ENCODE data around the gene CAMKV.
A peak's percentile ranks its signal among the peaks of the same experiment; 100 is the strongest.

Gene CAMKV

DNA sequence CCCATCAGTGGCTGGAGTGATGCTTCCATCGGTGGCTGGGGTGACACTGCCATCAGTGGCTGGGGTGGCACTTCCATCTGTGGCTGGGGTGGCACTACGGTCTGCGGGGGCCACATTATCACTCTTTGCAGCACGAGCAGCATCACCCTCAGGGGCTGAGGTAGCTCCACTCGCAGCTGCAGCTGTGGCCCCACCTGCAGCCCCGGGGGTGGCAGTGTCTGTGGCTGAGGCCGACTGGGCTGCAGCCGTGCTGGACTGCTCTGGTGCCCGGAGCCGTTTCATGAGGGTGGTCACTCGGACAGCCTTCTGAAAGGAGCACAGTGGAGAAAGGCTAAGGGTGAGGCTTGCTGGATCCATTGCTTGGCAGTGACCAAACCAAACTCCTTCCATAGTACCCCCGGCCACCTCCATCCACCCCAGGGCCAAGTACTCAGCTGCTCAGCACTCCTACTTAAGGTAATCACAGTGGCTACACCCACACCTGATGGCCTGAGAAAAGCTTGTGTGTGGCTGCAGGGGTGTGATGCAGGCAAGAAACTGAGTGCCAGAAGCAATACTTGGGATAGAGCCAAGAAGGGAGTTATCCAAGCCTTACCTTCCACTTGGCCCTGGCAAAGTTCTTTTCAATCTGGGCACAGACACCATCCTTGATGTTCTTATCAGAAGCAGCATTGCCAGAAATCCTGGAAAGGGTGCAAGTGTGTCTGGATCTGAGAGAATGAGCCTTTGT lies 10.0 kb downstream of the CAMKV start:
- Histone ChIP-seq H3K4me3 (ENCODE audit: low read depth in 1 of 2, low read length in 1 of 2) (no peak overlapping the region), H3K9me3 (no peaks in the 10 kb centered on the region), H3K27ac (no peak overlapping the region), H3K27me3 (peaks cover 21% of the 10 kb centered on the region), H3K4me1 (ENCODE audit: control insufficient read depth in 1 of 2, insufficient read depth in 1 of 2, low read depth in 1 of 2, low read length in 1 of 2) (peaks cover 12 to 14% of the 10 kb centered on the region in 2 experiments), H3K36me3 (no peaks in the 10 kb centered on the region)
- TF ChIP-seq, protein P1, sequence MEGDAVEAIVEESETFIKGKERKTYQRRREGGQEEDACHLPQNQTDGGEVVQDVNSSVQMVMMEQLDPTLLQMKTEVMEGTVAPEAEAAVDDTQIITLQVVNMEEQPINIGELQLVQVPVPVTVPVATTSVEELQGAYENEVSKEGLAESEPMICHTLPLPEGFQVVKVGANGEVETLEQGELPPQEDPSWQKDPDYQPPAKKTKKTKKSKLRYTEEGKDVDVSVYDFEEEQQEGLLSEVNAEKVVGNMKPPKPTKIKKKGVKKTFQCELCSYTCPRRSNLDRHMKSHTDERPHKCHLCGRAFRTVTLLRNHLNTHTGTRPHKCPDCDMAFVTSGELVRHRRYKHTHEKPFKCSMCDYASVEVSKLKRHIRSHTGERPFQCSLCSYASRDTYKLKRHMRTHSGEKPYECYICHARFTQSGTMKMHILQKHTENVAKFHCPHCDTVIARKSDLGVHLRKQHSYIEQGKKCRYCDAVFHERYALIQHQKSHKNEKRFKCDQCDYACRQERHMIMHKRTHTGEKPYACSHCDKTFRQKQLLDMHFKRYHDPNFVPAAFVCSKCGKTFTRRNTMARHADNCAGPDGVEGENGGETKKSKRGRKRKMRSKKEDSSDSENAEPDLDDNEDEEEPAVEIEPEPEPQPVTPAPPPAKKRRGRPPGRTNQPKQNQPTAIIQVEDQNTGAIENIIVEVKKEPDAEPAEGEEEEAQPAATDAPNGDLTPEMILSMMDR (IDR thresholded peaks at IDR 0.05), result no peak

DNA sequence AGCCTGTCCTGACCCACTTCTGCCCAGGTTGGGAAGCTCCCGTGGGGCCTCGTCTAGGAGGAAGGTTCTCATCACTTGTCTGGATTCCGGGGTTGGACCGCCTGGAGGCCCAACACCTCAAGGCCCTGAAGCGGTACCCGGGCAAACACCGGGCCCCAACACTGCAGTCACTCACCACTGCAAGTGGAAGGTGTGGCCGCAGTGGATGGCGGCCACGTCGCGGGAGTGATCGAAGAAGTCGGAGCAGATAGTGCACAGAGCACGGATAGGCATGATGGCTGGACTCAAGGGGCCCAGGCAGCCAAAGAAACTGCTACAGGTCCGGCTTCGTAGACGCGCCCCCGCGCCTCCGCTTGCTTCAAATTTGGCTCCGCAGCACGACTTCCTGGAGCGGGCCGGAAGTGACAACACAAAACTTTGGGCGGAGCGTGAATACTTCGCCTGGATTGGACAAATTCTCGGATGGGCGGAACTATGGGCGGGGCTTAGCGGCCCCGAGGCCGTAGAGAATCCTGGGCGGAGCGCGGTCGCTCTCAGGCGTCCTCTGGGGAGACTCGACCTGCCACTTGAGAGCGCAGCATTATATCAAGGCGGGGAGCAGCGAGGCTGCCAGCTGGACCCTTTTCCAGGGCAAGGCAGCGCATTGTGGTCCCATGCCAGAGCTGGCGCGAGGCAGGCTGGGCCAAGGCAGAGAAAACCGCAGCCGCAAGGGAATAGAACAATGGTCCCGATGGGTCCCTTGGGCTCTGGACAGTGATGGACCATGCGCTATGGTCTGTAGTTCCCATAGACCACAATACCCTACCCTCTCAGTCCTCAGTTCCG lies 13.3 kb downstream of the CAMKV start, which contains the start of gene TRAIP:
Gene TRAIP (minus strand): TSS at position 384 of the 825 bp plus-strand sequence. CDS start 111 bp downstream, at position 273.
- H3K27ac ChIP-seq, result peak within 1 kb of the TSS; percentile 60
- TF ChIP-seq, protein P1 (IDR thresholded peaks at IDR 0.05), result peak; percentile 28

DNA sequence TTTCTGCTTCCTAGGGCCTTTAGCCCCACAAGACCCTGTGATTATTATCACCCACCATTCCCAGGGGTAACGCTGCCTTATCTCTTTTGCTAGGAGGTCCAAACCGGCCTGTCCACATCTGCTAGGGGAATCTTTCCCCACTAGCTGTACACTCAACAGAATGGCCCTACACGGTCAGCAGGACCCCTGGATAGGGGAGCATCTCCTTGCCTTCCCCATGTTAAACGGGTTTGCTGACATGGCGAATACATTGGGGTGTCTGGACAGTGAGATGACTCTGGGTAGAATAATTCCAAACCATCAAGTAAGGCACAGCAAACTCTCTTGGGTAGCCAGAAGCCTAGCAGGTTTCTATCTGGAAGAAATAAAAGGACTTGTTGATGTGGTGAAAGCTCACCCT lies 14.0 kb downstream of the CAMKV start:
- no peaks in the 10 kb centered on the region for H3K9me3 ChIP-seq
- TF ChIP-seq, protein P1 (IDR thresholded peaks at IDR 0.05), result no peak
- no peaks in the 10 kb centered on the region for H3K36me3 ChIP-seq
- H3K27ac ChIP-seq, result no peak overlapping the region
- H3K27me3 ChIP-seq, result no peaks in the 10 kb centered on the region
- peaks cover 12 to 14% of the 10 kb centered on the region in 2 experiments for H3K4me1 ChIP-seq (ENCODE audit: control insufficient read depth in 1 of 2, insufficient read depth in 1 of 2, low read depth in 1 of 2, low read length in 1 of 2)
- H3K4me3 ChIP-seq (ENCODE audit: low read depth in 1 of 2, low read length in 1 of 2), result peak overlapping the region; percentile 80 to 85

More for the DNA sequence above, 13.3 kb downstream of the CAMKV start, which contains the start of gene TRAIP:
- no peaks in the 10 kb centered on the region for H3K36me3 ChIP-seq
- peaks cover 12 to 14% of the 10 kb centered on the region in 2 experiments for H3K4me1 ChIP-seq (ENCODE audit: control insufficient read depth in 1 of 2, insufficient read depth in 1 of 2, low read depth in 1 of 2, low read length in 1 of 2)
- H3K4me3 ChIP-seq (ENCODE audit: low read depth in 1 of 2, low read length in 1 of 2), result peak within 1 kb of the TSS; percentile 80 to 85
- H3K27me3 ChIP-seq, result no peaks in the 10 kb centered on the region
- no peaks in the 10 kb centered on the region for H3K9me3 ChIP-seq

DNA sequence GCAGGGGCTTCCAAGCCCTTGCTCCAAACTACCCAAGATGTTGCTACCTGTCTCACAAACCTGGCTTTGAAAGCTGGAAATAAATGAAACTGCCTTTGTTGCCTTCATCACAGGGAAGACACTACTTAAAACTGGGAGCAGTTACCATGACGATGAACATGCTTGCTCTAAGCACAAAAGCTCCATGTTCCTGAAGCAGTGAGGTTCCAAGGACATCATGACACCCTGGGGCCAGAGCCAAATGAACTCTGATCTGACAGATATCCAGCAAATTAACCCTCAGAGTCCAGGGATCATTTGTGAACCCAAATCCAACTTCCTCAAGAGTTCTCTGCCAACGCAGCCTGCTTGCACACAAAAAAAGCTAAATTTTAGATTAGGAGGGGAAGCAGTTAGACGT lies 24.0 kb downstream of the CAMKV start:
- H3K4me3 ChIP-seq (ENCODE audit: low read depth in 1 of 2, low read length in 1 of 2), result no peak overlapping the region
- no peaks in the 10 kb centered on the region for H3K4me1 ChIP-seq (ENCODE audit: control insufficient read depth in 1 of 2, insufficient read depth in 1 of 2, low read depth in 1 of 2, low read length in 1 of 2)
- H3K36me3 ChIP-seq, result peaks cover 37% of the 10 kb centered on the region
- H3K9me3 ChIP-seq, result no peaks in the 10 kb centered on the region
- TF ChIP-seq, protein P1 (IDR thresholded peaks at IDR 0.05), result no peak
- no peak overlapping the region for H3K27ac ChIP-seq
- no peaks in the 10 kb centered on the region for H3K27me3 ChIP-seq

DNA sequence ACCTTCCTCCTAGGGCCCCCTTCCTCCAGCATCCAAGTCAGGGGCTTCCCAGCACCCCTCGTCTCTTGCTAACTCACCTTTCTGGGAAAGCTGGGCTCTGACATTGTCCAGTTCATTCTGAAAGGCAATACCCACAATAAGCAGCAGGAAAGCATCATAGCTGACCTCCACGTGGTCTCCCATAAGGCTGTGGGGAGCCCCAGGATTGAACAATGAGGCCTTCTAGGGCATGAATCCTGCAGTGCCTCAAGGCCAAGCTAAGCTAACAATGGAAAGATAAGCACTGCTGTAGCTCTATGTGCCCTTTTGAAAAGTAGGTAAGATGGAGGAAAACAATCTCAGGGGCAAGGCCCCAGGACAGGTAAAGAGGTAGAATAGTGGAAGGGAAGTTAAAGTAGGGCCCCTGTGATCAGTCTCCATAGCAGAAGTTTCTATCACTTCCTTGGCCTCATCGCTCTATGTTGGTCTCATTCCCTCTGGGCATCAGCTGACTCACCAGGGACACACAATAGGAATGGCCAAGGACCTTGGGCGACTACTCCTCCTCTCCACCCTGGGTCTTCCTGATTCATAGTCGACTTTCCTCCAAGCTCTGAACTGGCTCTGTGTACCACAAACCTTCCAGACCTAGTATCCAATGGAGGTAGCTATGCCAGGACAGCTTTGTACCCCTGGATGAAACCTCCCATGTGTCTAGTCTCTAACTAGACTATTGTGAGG lies 25.1 kb downstream of the CAMKV start:
- Histone ChIP-seq H3K4me3 (ENCODE audit: low read depth in 1 of 2, low read length in 1 of 2) (no peak overlapping the region), H3K36me3 (peaks cover 37% of the 10 kb centered on the region), H3K27me3 (no peaks in the 10 kb centered on the region), H3K9me3 (no peaks in the 10 kb centered on the region), H3K4me1 (ENCODE audit: control insufficient read depth in 1 of 2, insufficient read depth in 1 of 2, low read depth in 1 of 2, low read length in 1 of 2) (no peaks in the 10 kb centered on the region), H3K27ac (no peak overlapping the region)
- TF ChIP-seq, protein P1 (IDR thresholded peaks at IDR 0.05), result no peak

Measured in neutrophil (primary cell).